DOHH2 (cell line): ENCODE measurements around the gene IST1.
A peak's percentile ranks its signal among the peaks of the same experiment; 100 is the strongest.

Experiments used
- H3F3A ChIP-seq: fragments of 200-600 bp; sonication (generic), shearing (Covaris generic); 2 replicates; pipeline ENCODE4 v1.6.0; 2016; ENCODE audit warnings: antibody characterized with exemption, mild to moderate bottlenecking; ENCODE audit not compliant: control insufficient read depth, insufficient read depth
- H3K27ac ChIP-seq: fragments of 200-600 bp; sonication (generic); 2 replicates; pipeline ENCODE4 v1.5.1; 2014; ENCODE audit warnings: low read depth, mild to moderate bottlenecking, low read length, moderate library complexity
- H3K27me3 ChIP-seq: fragments of 200-600 bp; sonication (generic); 2 replicates; pipeline ENCODE4 v1.6.1; 2014; ENCODE audit warnings: mild to moderate bottlenecking, low read length, mixed read lengths; ENCODE audit not compliant: control insufficient read depth
- H3K36me3 ChIP-seq: fragments of 200-600 bp; sonication (generic); 2 replicates; pipeline ENCODE4 v1.6.1; 2014; ENCODE audit warnings: mild to moderate bottlenecking, low read length, moderate library complexity, mixed read lengths; ENCODE audit not compliant: control insufficient read depth
- H3K4me1 ChIP-seq: fragments of 200-600 bp; sonication (generic); 2 replicates; pipeline ENCODE4 v1.6.1; 2014; ENCODE audit warnings: mild to moderate bottlenecking, low read length, mixed read lengths; ENCODE audit not compliant: control insufficient read depth
- H3K4me2 ChIP-seq: fragments of 200-600 bp; sonication (generic); 2 replicates; pipeline ENCODE4 v1.6.0; 2014; ENCODE audit warnings: mild to moderate bottlenecking, low read length, moderate library complexity
- H3K4me3 ChIP-seq: fragments of 200-600 bp; sonication (generic); 2 replicates; pipeline ENCODE4 v1.5.1; 2014; ENCODE audit warnings: mild to moderate bottlenecking, low read length, mixed read lengths
- H3K79me2 ChIP-seq: fragments of 200-600 bp; sonication (generic); 2 replicates; pipeline ENCODE4 v1.6.1; 2014; ENCODE audit warnings: mild to moderate bottlenecking, low read length, mixed read lengths; ENCODE audit not compliant: control insufficient read depth
- H3K9me2 ChIP-seq: fragments of 200-600 bp; sonication (generic); replicated peaks from 2 replicates; pipeline ENCODE4 v1.6.1; 2014; ENCODE audit warnings: mild to moderate bottlenecking, low read length, mixed read lengths; ENCODE audit not compliant: control insufficient read depth
- H3K9me3 ChIP-seq: fragments of 200-600 bp; sonication (generic); 2 replicates; pipeline ENCODE4 v1.6.1; 2014; ENCODE audit warnings: antibody characterized with exemption, low read length, mixed read lengths; ENCODE audit not compliant: control insufficient read depth, insufficient read depth
- H4K20me1 ChIP-seq: fragments of 200-600 bp; sonication (generic); 2 replicates; pipeline ENCODE4 v1.6.0; 2014; ENCODE audit warnings: low read depth, mild to moderate bottlenecking, antibody characterized with exemption, low read length, moderate library complexity; ENCODE audit not compliant: control insufficient read depth, insufficient read depth
- EZH2phosphoT487 ChIP-seq: fragments of 200-600 bp; sonication (generic); IDR thresholded peaks from 2 replicates; pipeline ENCODE4 v1.6.1; 2017; ENCODE audit warnings: borderline replicate concordance, mild to moderate bottlenecking, antibody characterized with exemption, low read length, moderate library complexity, mixed read lengths
- TF ChIP-seq, protein P1 (sequence below): fragments of 200-600 bp; sonication (generic); IDR thresholded peaks from one replicate; pipeline ENCODE4 v1.5.1; 2014; ENCODE audit warnings: antibody characterized with exemption, mild to moderate bottlenecking, low read depth, low read length; ENCODE audit not compliant: poor library complexity, severe bottlenecking

IST1 gene

GRCh38 chr16:71954699-71955195, 59.4 kb downstream of the IST1 start:
- H3K27ac ChIP-seq = no peak overlapping the region
- no peaks in the 10 kb centered on the region for H3K9me3 ChIP-seq
- H3K9me2 ChIP-seq = no peaks in the 10 kb centered on the region
- H4K20me1 ChIP-seq = no peaks in the 10 kb centered on the region
- peaks cover 4% of the 10 kb centered on the region for H3F3A ChIP-seq
- no peak overlapping the region for H3K4me3 ChIP-seq
- no peak overlapping the region for H3K4me2 ChIP-seq
- 0 out of 2 replicates have a peak, but pooled peaks cover 4% of the 10 kb centered on the region for H3K27me3 ChIP-seq
- TF ChIP-seq EZH2phosphoT487 = no peak
- TF ChIP-seq, protein P1, sequence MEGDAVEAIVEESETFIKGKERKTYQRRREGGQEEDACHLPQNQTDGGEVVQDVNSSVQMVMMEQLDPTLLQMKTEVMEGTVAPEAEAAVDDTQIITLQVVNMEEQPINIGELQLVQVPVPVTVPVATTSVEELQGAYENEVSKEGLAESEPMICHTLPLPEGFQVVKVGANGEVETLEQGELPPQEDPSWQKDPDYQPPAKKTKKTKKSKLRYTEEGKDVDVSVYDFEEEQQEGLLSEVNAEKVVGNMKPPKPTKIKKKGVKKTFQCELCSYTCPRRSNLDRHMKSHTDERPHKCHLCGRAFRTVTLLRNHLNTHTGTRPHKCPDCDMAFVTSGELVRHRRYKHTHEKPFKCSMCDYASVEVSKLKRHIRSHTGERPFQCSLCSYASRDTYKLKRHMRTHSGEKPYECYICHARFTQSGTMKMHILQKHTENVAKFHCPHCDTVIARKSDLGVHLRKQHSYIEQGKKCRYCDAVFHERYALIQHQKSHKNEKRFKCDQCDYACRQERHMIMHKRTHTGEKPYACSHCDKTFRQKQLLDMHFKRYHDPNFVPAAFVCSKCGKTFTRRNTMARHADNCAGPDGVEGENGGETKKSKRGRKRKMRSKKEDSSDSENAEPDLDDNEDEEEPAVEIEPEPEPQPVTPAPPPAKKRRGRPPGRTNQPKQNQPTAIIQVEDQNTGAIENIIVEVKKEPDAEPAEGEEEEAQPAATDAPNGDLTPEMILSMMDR = no peak
- H3K79me2 ChIP-seq = no peaks in the 10 kb centered on the region
- peaks cover 25% of the 10 kb centered on the region for H3K4me1 ChIP-seq
- H3K36me3 ChIP-seq = no peaks in the 10 kb centered on the region

DNA sequence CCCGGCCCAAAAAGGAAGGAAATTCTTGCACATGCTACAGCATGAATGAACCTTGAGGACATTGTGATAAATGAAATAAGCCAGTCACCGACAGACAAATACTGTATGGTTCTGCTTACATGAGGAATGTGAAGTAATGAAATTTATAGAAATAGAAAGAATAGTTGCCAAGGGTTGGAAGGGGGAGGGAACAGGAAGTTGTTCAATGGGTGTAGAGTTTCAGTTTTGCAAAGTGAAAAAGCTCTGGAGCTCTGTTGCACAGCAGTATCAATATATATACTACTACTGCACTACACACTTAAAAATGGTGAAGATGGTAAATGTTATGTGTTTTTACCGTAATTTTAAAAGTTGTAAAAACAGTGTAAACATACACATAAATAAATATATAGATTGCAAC, 61.2 kb downstream of the IST1 start:
- Histone ChIP-seq H3K27ac (no peak overlapping the region), H3K4me1 (peaks cover 43% of the 10 kb centered on the region)

GRCh38 chr16:71961066-71962039, 66.0 kb downstream of the IST1 start:
- TF ChIP-seq, protein P1 = peak; percentile 86
- no peak for TF ChIP-seq EZH2phosphoT487

More for the DNA sequence above, 61.2 kb downstream of the IST1 start:
- TF ChIP-seq EZH2phosphoT487 = no peak
- TF ChIP-seq, protein P1 = no peak
- H3K4me3 ChIP-seq = no peak overlapping the region
- peak overlapping the region; percentile 7; the same call in 1 of the 2 replicates for H3K4me2 ChIP-seq
- H3K9me3 ChIP-seq = no peaks in the 10 kb centered on the region
- H3F3A ChIP-seq = peaks cover 13% of the 10 kb centered on the region
- no peaks in the 10 kb centered on the region for H3K79me2 ChIP-seq
- H3K9me2 ChIP-seq = no peaks in the 10 kb centered on the region
- no peaks in the 10 kb centered on the region for H3K27me3 ChIP-seq
- no peaks in the 10 kb centered on the region for H3K36me3 ChIP-seq
- H4K20me1 ChIP-seq = no peaks in the 10 kb centered on the region

More at GRCh38 chr16:71961066-71962039, 66.0 kb downstream of the IST1 start:
- peak overlapping the region; percentile 25 for H3K4me2 ChIP-seq
- H3K4me1 ChIP-seq = peaks cover 69% of the 10 kb centered on the region
- H4K20me1 ChIP-seq = no peaks in the 10 kb centered on the region
- no peak overlapping the region for H3K27ac ChIP-seq
- no peaks in the 10 kb centered on the region for H3K9me3 ChIP-seq
- no peaks in the 10 kb centered on the region for H3K36me3 ChIP-seq
- H3K9me2 ChIP-seq = no peaks in the 10 kb centered on the region
- no peaks in the 10 kb centered on the region for H3K27me3 ChIP-seq
- no peak overlapping the region for H3K4me3 ChIP-seq
- peaks cover 13% of the 10 kb centered on the region for H3F3A ChIP-seq
- no peaks in the 10 kb centered on the region for H3K79me2 ChIP-seq
